HEK293 (cell line): ENCODE data around the gene CASZ1.
A peak's percentile ranks its signal among the peaks of the same experiment; 100 is the strongest.

Experiments
- FEZF1 ChIP-seq: fragments of 450-650 bp; formaldehyde crosslinking; IDR thresholded peaks from 2 replicates; pipeline ENCODE4 v1.5.1; 2016; ENCODE audit warnings: missing biosample characterization, missing genetic modification characterization
- GLI4 ChIP-seq: fragments of 450-650 bp; formaldehyde crosslinking; IDR thresholded peaks from 2 replicates; pipeline ENCODE4 v1.5.1; 2016; ENCODE audit warnings: missing biosample characterization, missing genetic modification characterization
- IKZF3 ChIP-seq: fragments of 450-650 bp; IDR thresholded peaks from 2 replicates; pipeline ENCODE4 v1.5.0; 2018; ENCODE audit warnings: missing biosample characterization, mild to moderate bottlenecking, missing genetic modification characterization, moderate library complexity
- KLF7 ChIP-seq: fragments of 450-650 bp; formaldehyde crosslinking; IDR thresholded peaks from 2 replicates; pipeline ENCODE4 v1.5.1; 2016; ENCODE audit warnings: missing biosample characterization, missing genetic modification characterization, borderline replicate concordance
- RBAK ChIP-seq: fragments of 450-650 bp; formaldehyde crosslinking; IDR thresholded peaks from 2 replicates; pipeline ENCODE4 v1.5.1; 2016; ENCODE audit warnings: missing biosample characterization, missing genetic modification characterization
- SALL2 ChIP-seq: fragments of 450-650 bp; formaldehyde crosslinking; IDR thresholded peaks from 2 replicates; pipeline ENCODE4 v1.5.0; 2017; ENCODE audit warnings: missing biosample characterization, mild to moderate bottlenecking, missing genetic modification characterization, borderline replicate concordance
- ZBTB17 ChIP-seq: fragments of 450-650 bp; formaldehyde crosslinking; IDR thresholded peaks from 2 replicates; pipeline ENCODE4 v1.5.1; 2016; ENCODE audit warnings: missing biosample characterization, missing genetic modification characterization
- ZBTB26 ChIP-seq: fragments of 450-650 bp; formaldehyde crosslinking; optimal IDR thresholded peaks from 2 replicates; pipeline ENCODE3; 2016; ENCODE audit warnings: missing biosample characterization, mild to moderate bottlenecking, missing genetic modification characterization
- ZBTB8A ChIP-seq: fragments of 450-650 bp; formaldehyde crosslinking; IDR thresholded peaks from 2 replicates; pipeline ENCODE4 v1.5.1; 2016; ENCODE audit warnings: missing biosample characterization, missing genetic modification characterization
- ZFP69B ChIP-seq: fragments of 450-650 bp; formaldehyde crosslinking; IDR thresholded peaks from 2 replicates; pipeline ENCODE4 v1.5.1; 2016; ENCODE audit warnings: missing biosample characterization, missing genetic modification characterization
- ZNF175 ChIP-seq: fragments of 450-650 bp; formaldehyde crosslinking; IDR thresholded peaks from 2 replicates; pipeline ENCODE4 v1.5.1; 2016; ENCODE audit warnings: missing biosample characterization, missing genetic modification characterization
- ZNF2 ChIP-seq: fragments of 450-650 bp; formaldehyde crosslinking; IDR thresholded peaks from 2 replicates; pipeline ENCODE4 v1.5.1; 2016; ENCODE audit warnings: missing biosample characterization, missing genetic modification characterization
- ZNF211 ChIP-seq: fragments of 450-650 bp; formaldehyde crosslinking; IDR thresholded peaks from 2 replicates; pipeline ENCODE4 v1.5.1; 2016; ENCODE audit warnings: low read depth, missing biosample characterization, missing genetic modification characterization
- ZNF223 ChIP-seq: fragments of 450-650 bp; formaldehyde crosslinking; IDR thresholded peaks from 2 replicates; pipeline ENCODE4 v1.5.1; 2016; ENCODE audit warnings: missing biosample characterization, missing genetic modification characterization
- ZNF239 ChIP-seq: fragments of 450-650 bp; formaldehyde crosslinking; IDR thresholded peaks from 2 replicates; pipeline ENCODE4 v1.5.1; 2016; ENCODE audit warnings: missing biosample characterization, missing genetic modification characterization
- ZNF248 ChIP-seq: fragments of 450-650 bp; formaldehyde crosslinking; IDR thresholded peaks from 2 replicates; pipeline ENCODE4 v1.5.1; 2017; ENCODE audit warnings: missing biosample characterization, missing genetic modification characterization
- ZNF26 ChIP-seq: fragments of 450-650 bp; formaldehyde crosslinking; IDR thresholded peaks from 2 replicates; pipeline ENCODE4 v1.5.1; 2016; ENCODE audit warnings: missing biosample characterization, missing genetic modification characterization
- ZNF302 ChIP-seq: fragments of 450-650 bp; formaldehyde crosslinking; IDR thresholded peaks from 2 replicates; pipeline ENCODE4 v1.5.1; 2016; ENCODE audit warnings: missing biosample characterization, missing genetic modification characterization, low read depth
- ZNF324 ChIP-seq: fragments of 450-650 bp; formaldehyde crosslinking; IDR thresholded peaks from 2 replicates; pipeline ENCODE4 v1.5.1; 2016; ENCODE audit warnings: missing biosample characterization, missing genetic modification characterization
- ZNF354C ChIP-seq: fragments of 450-650 bp; formaldehyde crosslinking; IDR thresholded peaks from 2 replicates; pipeline ENCODE4 v1.5.1; 2016; ENCODE audit warnings: missing biosample characterization, missing genetic modification characterization, low read depth, borderline replicate concordance
- ZNF366 ChIP-seq: fragments of 450-650 bp; formaldehyde crosslinking; conservative IDR thresholded peaks from 2 replicates; pipeline ENCODE4 v1.5.1; 2016; ENCODE audit warnings: missing biosample characterization, missing genetic modification characterization
- ZNF404 ChIP-seq: fragments of 450-650 bp; formaldehyde crosslinking; IDR thresholded peaks from 2 replicates; pipeline ENCODE4 v1.5.1; 2017; ENCODE audit warnings: missing biosample characterization, missing genetic modification characterization
- ZNF423 ChIP-seq: fragments of 450-650 bp; formaldehyde crosslinking; IDR thresholded peaks from 2 replicates; pipeline ENCODE4 v1.5.1; 2016; ENCODE audit warnings: missing biosample characterization, missing genetic modification characterization
- ZNF426 ChIP-seq: fragments of 450-650 bp; formaldehyde crosslinking; IDR thresholded peaks from 2 replicates; pipeline ENCODE4 v1.5.1; 2017; ENCODE audit warnings: missing biosample characterization, missing genetic modification characterization, mild to moderate bottlenecking, inconsistent platforms, moderate library complexity
- ZNF48 ChIP-seq: fragments of 450-650 bp; formaldehyde crosslinking; IDR thresholded peaks from 2 replicates; pipeline ENCODE4 v1.5.1; 2016; ENCODE audit warnings: missing biosample characterization, missing genetic modification characterization
- ZNF530 ChIP-seq: fragments of 450-650 bp; formaldehyde crosslinking; IDR thresholded peaks from 2 replicates; pipeline ENCODE4 v1.5.1; 2016; ENCODE audit warnings: low read depth, missing biosample characterization, missing genetic modification characterization
- ZNF600 ChIP-seq: fragments of 450-650 bp; formaldehyde crosslinking; IDR thresholded peaks from 2 replicates; pipeline ENCODE4 v1.5.1; 2016; ENCODE audit warnings: missing biosample characterization, missing genetic modification characterization
- ZNF777 ChIP-seq: fragments of 450-650 bp; formaldehyde crosslinking; IDR thresholded peaks from 2 replicates; pipeline ENCODE4 v1.5.1; 2017; ENCODE audit warnings: missing biosample characterization, missing genetic modification characterization, borderline replicate concordance
- ZNF792 ChIP-seq: fragments of 450-650 bp; formaldehyde crosslinking; IDR thresholded peaks from 2 replicates; pipeline ENCODE4 v1.5.1; 2016; ENCODE audit warnings: missing biosample characterization, missing genetic modification characterization
- ZNF830 ChIP-seq: fragments of 450-650 bp; IDR thresholded peaks from 2 replicates; pipeline ENCODE4 v1.5.0; 2018; ENCODE audit warnings: missing biosample characterization, missing genetic modification characterization, low read depth, mild to moderate bottlenecking, moderate library complexity
- ZSCAN18 ChIP-seq: fragments of 450-650 bp; formaldehyde crosslinking; IDR thresholded peaks from 2 replicates; pipeline ENCODE4 v1.5.1; 2016; ENCODE audit warnings: missing biosample characterization, missing genetic modification characterization
- TF ChIP-seq, protein P1 (sequence below): fragments of 450-650 bp; formaldehyde crosslinking; IDR thresholded peaks from 2 replicates; pipeline ENCODE4 v1.5.1; 2016; ENCODE audit warnings: missing biosample characterization, missing genetic modification characterization, low read depth
- TF ChIP-seq, protein P2 (sequence below): fragments of 450-650 bp; formaldehyde crosslinking; IDR thresholded peaks from 2 replicates; pipeline ENCODE4 v1.5.1; 2016; ENCODE audit warnings: missing biosample characterization, missing genetic modification characterization

The CASZ1 gene

GRCh38 chr1:10796029-10796944 is at the start of gene CASZ1 (continued):
- TF ChIP-seq ZNF423 (tag by site-specific recombination) (peak; percentile 49), KLF7 (tag by site-specific recombination) (peak; percentile 86; the same call in 1 of the 2 replicates), ZNF175 (no peak), ZNF354C (tag by site-specific recombination) (no peak), ZNF239 (tag by site-specific recombination) (no peak), ZNF302 (tag by site-specific recombination) (no peak), ZBTB26 (tag by site-specific recombination) (peak; percentile 94), ZNF324 (peak; percentile 95), FEZF1 (no peak), ZNF426 (no peak), GLI4 (tag by site-specific recombination) (no peak), ZNF777 (tag by site-specific recombination) (no peak), ZBTB8A (tag by site-specific recombination) (peak; percentile 84), ZNF26 (tag by site-specific recombination) (no peak), ZNF530 (no peak), RBAK (tag by site-specific recombination) (no peak), ZNF830 (tag by site-specific recombination) (no peak), ZNF248 (no peak), IKZF3 (tag by site-specific recombination) (peak; percentile 99), ZFP69B (peak; percentile 78), ZNF792 (tag by site-specific recombination) (no peak), ZNF211 (no peak), ZNF404 (tag by site-specific recombination) (no peak), ZNF2 (tag by site-specific recombination) (no peak; the same call in 1 of the 2 replicates), SALL2 (tag by site-specific recombination) (0 out of 2 replicates have a peak, but pooled peaks have one; percentile 34), ZNF600 (tag by site-specific recombination) (peak; percentile 96), ZBTB17 (peak; percentile 79), ZSCAN18 (tag by site-specific recombination) (0 out of 2 replicates have a peak, but pooled peaks have one; percentile 76), ZNF48 (tag by site-specific recombination) (no peak), ZNF366 (tag by site-specific recombination) (no peak), ZNF223 (tag by site-specific recombination) (no peak)
- TF ChIP-seq, protein P1, sequence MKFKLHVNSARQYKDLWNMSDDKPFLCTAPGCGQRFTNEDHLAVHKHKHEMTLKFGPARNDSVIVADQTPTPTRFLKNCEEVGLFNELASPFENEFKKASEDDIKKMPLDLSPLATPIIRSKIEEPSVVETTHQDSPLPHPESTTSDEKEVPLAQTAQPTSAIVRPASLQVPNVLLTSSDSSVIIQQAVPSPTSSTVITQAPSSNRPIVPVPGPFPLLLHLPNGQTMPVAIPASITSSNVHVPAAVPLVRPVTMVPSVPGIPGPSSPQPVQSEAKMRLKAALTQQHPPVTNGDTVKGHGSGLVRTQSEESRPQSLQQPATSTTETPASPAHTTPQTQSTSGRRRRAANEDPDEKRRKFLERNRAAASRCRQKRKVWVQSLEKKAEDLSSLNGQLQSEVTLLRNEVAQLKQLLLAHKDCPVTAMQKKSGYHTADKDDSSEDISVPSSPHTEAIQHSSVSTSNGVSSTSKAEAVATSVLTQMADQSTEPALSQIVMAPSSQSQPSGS (tag by site-specific recombination): no peak
- TF ChIP-seq, protein P2, sequence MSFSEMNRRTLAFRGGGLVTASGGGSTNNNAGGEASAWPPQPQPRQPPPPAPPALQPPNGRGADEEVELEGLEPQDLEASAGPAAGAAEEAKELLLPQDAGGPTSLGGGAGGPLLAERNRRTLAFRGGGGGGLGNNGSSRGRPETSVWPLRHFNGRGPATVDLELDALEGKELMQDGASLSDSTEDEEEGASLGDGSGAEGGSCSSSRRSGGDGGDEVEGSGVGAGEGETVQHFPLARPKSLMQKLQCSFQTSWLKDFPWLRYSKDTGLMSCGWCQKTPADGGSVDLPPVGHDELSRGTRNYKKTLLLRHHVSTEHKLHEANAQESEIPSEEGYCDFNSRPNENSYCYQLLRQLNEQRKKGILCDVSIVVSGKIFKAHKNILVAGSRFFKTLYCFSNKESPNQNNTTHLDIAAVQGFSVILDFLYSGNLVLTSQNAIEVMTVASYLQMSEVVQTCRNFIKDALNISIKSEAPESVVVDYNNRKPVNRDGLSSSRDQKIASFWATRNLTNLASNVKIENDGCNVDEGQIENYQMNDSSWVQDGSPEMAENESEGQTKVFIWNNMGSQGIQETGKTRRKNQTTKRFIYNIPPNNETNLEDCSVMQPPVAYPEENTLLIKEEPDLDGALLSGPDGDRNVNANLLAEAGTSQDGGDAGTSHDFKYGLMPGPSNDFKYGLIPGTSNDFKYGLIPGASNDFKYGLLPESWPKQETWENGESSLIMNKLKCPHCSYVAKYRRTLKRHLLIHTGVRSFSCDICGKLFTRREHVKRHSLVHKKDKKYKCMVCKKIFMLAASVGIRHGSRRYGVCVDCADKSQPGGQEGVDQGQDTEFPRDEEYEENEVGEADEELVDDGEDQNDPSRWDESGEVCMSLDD (tag by site-specific recombination): peak; percentile 96
